Measurements from ENCODE around the gene DEFB112.

GRCh38 chr6:50025258-50025657 lies 24.5 kb downstream of the DEFB112 start:
- no peak for TF ChIP-seq CTCF (IDR thresholded peaks at IDR 0.05)
- no peak for TF ChIP-seq POLR2A (IDR thresholded peaks at IDR 0.05)
